Measurements from ENCODE around the gene MAP4K4.

DNA sequence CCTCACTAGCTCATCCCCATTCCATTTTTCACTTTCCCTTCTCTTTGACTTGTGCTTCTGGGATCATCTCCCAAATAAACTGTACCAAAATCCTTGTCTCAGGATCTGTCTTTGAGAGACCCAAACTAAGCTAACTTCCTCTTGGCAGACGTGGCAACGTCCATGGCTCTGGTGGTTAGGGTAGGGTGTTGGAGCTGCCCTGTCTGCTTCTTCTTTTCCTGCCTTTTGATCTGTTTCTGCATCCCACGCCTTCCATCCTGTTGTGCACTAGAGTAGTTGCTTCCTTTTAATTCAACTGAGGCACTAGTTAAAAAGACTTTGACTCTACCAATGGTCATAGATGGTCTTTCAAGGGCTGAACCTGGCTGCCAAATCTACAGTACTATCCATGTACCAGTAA lies 5.5 kb upstream of the MAP4K4 start:
- TF ChIP-seq POLR2A (IDR thresholded peaks at IDR 0.05), result no peak
- no peak for TF ChIP-seq CTCF (IDR thresholded peaks at IDR 0.05)

Data from adrenal gland (tissue), 5 donors.